K562 (cell line): ENCODE results near the gene ARMH4.

Experiments used
- FOS ChIP-seq: IDR thresholded peaks from 3 replicates; pipeline ENCODE4 v1.6.1; 2011; ENCODE audit not compliant: insufficient read length; ENCODE audit errors: extremely low read depth
- PHF20 ChIP-seq: fragments of 450-650 bp; IDR thresholded peaks from 2 replicates; pipeline ENCODE4 v1.6.1; 2018; ENCODE audit not compliant: partially characterized antibody
- POLR2AphosphoS5 ChIP-seq: IDR thresholded peaks from 2 replicates; pipeline ENCODE4 v1.6.1; 2011; ENCODE audit warnings: mild to moderate bottlenecking, low read depth, low read length, moderate library complexity; ENCODE audit not compliant: control insufficient read depth, insufficient read depth
- TF ChIP-seq, protein P1 (sequence below): conservative IDR thresholded peaks from 2 replicates; pipeline ENCODE4 v1.6.1; 2011; ENCODE audit warnings: low read depth, mild to moderate bottlenecking, low read length; ENCODE audit not compliant: control insufficient read depth
- TF ChIP-seq, protein P2 (sequence below), 3 experiments: IDR thresholded peaks in 2 of 3; conservative IDR thresholded peaks in 1 of 3; 2 replicates each; pipeline ENCODE4 v1.5.1; 2011 to 2012; ENCODE audit warnings: low read length in 3 of 3, mild to moderate bottlenecking in 3 of 3, control low read depth in 2 of 3, improper control_type of control experiment in 1 of 3, inconsistent platforms in 1 of 3, low read depth in 1 of 3, mixed read lengths in 1 of 3, moderate library complexity in 1 of 3; ENCODE audit not compliant: insufficient read depth in 2 of 3

DNA sequence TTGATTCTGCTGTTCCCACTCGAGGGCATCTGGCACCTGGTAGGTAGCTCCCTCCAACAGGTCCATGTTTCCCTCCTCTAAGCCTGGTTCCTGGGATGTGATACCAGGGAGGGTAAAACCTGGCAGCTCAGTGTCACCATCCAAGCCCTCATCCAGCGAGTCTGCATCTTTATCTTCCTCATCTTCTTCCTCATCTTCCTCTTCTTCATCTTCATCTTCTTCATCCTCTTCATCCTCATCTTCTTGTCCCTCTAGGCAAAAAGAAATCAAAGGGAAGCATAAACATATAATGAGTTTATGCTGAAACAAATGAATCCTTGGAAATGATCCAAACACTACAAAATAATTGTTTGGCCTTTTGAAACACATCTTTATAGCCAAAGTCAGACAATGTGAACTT is 55.3 kb downstream of the ARMH4 start:
- TF ChIP-seq FOS (no peak), POLR2AphosphoS5 (no peak), PHF20 (no peak)
- TF ChIP-seq, protein P1, sequence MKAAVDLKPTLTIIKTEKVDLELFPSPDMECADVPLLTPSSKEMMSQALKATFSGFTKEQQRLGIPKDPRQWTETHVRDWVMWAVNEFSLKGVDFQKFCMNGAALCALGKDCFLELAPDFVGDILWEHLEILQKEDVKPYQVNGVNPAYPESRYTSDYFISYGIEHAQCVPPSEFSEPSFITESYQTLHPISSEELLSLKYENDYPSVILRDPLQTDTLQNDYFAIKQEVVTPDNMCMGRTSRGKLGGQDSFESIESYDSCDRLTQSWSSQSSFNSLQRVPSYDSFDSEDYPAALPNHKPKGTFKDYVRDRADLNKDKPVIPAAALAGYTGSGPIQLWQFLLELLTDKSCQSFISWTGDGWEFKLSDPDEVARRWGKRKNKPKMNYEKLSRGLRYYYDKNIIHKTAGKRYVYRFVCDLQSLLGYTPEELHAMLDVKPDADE, result no peak
- TF ChIP-seq, protein P2, sequence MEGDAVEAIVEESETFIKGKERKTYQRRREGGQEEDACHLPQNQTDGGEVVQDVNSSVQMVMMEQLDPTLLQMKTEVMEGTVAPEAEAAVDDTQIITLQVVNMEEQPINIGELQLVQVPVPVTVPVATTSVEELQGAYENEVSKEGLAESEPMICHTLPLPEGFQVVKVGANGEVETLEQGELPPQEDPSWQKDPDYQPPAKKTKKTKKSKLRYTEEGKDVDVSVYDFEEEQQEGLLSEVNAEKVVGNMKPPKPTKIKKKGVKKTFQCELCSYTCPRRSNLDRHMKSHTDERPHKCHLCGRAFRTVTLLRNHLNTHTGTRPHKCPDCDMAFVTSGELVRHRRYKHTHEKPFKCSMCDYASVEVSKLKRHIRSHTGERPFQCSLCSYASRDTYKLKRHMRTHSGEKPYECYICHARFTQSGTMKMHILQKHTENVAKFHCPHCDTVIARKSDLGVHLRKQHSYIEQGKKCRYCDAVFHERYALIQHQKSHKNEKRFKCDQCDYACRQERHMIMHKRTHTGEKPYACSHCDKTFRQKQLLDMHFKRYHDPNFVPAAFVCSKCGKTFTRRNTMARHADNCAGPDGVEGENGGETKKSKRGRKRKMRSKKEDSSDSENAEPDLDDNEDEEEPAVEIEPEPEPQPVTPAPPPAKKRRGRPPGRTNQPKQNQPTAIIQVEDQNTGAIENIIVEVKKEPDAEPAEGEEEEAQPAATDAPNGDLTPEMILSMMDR (IDR thresholded peaks at IDR 0.05 in 2 of 3, conservative IDR thresholded peaks at IDR 0.05 in 1 of 3; ENCODE audit: insufficient read depth in 2 of 3, low read depth in 1 of 3, low read length in 3 of 3), result no peak
